ENCODE data around the gene PPT1.
A peak's percentile ranks its signal among the peaks of the same experiment; 100 is the strongest.

PPT1 gene

DNA sequence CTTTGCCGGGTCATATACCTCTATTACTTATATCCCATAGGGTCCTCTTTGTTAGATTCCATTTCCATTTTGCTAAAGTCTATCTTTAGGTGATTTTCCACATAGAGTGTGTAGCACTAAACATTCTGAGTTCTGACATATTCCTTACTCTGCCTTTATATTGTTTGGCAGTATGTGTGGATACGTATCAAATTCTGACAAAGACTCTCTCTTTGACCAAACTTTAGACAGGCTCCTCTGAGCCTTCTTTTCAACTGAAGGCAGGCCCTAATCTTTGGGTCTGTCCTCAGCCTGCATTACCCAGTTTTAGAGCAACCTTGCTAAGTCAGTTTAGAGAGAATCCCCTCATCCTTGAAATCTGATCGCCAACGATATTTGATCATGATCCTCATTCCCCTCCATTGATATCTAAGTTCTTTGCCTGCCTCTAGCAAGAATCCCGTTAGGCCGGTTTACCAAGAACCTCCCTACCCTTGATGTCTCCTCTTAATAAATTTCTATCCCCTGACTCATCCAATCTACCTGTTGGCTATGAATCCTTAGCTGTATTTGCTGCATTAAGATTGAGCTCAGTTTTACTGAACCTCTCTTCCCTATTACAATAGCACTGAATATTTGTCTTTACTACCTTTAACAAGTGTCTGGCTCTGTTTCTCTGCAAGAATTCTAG is 10.4 kb upstream of the PPT1 start:
- no peak overlapping the region for H3K4me3 ChIP-seq (ENCODE audit: low read depth, low read length)
- peak; percentile 74 for DNase-seq (ENCODE audit: low read depth)
- TF ChIP-seq, protein P1, sequence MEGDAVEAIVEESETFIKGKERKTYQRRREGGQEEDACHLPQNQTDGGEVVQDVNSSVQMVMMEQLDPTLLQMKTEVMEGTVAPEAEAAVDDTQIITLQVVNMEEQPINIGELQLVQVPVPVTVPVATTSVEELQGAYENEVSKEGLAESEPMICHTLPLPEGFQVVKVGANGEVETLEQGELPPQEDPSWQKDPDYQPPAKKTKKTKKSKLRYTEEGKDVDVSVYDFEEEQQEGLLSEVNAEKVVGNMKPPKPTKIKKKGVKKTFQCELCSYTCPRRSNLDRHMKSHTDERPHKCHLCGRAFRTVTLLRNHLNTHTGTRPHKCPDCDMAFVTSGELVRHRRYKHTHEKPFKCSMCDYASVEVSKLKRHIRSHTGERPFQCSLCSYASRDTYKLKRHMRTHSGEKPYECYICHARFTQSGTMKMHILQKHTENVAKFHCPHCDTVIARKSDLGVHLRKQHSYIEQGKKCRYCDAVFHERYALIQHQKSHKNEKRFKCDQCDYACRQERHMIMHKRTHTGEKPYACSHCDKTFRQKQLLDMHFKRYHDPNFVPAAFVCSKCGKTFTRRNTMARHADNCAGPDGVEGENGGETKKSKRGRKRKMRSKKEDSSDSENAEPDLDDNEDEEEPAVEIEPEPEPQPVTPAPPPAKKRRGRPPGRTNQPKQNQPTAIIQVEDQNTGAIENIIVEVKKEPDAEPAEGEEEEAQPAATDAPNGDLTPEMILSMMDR (IDR thresholded peaks at IDR 0.05; ENCODE audit: control insufficient read depth, extremely low read depth, insufficient read depth) = no peak

DNA sequence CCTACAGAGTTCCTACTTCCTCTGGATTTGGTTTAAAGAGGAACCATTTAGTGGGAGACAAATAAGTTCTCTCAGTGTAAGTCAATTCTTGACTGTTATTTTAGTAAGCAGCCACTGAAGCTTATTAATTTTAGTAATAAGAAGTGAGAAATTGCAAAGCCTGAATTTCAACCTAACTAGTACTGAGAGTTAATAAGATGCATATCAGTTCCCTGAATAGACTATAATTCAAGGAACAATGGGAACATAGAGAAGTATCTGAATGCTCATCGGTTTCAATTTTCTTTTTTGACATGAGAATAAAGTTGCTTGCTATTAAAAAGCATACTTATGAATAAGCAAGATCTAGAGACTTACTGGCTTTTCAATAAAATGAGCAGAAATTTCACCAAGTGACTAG is 8.0 kb upstream of the PPT1 start:
- no peak for DNase-seq (ENCODE audit: low read depth)
- TF ChIP-seq, protein P1 (IDR thresholded peaks at IDR 0.05; ENCODE audit: control insufficient read depth, extremely low read depth, insufficient read depth) = no peak
- no peak overlapping the region for H3K4me3 ChIP-seq (ENCODE audit: low read depth, low read length)

DNA sequence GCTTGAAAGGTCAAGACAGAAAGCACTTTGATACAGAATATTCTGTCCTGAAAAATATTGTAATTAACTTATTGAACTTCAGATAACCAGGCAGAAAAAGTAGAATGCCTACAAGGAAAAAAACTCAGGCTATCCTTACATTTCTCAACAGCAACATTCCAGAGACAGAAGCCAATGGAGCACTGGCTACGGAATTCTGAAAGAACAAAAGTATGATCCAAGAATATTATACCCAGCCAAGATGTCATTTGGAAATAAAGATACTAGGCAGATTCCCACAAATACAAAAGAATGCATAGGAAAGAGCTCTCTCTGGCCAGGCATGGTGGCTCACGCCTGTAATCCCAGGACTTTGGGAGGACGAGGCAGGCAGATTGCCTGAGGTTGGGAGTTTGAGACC is 5.8 kb upstream of the PPT1 start:
- TF ChIP-seq, protein P1 (IDR thresholded peaks at IDR 0.05; ENCODE audit: control insufficient read depth, extremely low read depth, insufficient read depth) = no peak
- no peak overlapping the region for H3K4me3 ChIP-seq (ENCODE audit: low read depth, low read length)
- DNase-seq (ENCODE audit: low read depth) = no peak

GRCh38 chr1:40102038-40102437 is 5.0 kb upstream of the PPT1 start:
- no peak for DNase-seq (ENCODE audit: low read depth)
- H3K4me3 ChIP-seq (ENCODE audit: low read depth, low read length) = no peak overlapping the region
- TF ChIP-seq, protein P1 (IDR thresholded peaks at IDR 0.05; ENCODE audit: control insufficient read depth, extremely low read depth, insufficient read depth) = no peak

DNA sequence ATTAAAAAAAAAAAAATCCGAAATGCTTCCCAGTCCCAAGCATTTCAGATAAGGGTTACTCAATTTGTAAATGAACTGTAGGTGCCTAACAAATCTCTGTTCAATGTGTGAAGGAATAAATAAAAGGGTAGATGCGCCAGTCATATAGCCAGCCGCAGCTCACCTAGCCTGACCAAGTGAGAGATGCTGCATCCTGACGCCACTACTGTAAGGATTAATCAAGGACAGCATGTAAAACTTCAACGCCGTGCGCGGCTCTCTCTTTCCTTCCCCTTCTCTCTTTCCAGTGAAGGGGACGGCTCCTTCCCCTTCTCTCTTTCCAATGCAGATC is 441 bp downstream of the PPT1 start:
- TF ChIP-seq, protein P1 (IDR thresholded peaks at IDR 0.05; ENCODE audit: control insufficient read depth, extremely low read depth, insufficient read depth) = no peak
- DNase-seq (ENCODE audit: low read depth) = no peak
- H3K4me3 ChIP-seq (ENCODE audit: low read depth, low read length) = peak overlapping the region; percentile 93

DNA sequence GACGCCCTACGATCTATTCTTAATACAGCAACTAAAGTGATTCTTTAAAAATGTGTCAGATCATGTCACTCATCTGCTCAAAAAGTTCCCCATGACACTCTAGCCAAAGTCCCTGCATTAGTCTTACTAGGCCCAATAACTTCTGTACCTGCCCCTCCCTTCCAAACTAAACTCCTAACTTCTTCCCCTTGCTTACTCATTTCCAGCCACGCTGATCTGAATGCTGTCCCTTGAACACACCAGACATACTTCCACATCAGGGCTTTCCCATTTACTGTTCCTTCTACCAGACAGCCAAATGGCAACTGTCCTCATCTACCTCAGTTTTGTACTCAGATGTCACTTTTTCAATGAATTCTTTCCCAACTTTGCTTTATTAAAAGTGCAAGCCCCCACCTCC is 1.2 kb downstream of the PPT1 start:
- no peak overlapping the region for H3K4me3 ChIP-seq (ENCODE audit: low read depth, low read length)
- TF ChIP-seq, protein P1 (IDR thresholded peaks at IDR 0.05; ENCODE audit: control insufficient read depth, extremely low read depth, insufficient read depth) = no peak
- DNase-seq (ENCODE audit: low read depth) = no peak

GRCh38 chr1:40094466-40095110 is 2.5 kb downstream of the PPT1 start:
- TF ChIP-seq, protein P1 (IDR thresholded peaks at IDR 0.05; ENCODE audit: control insufficient read depth, extremely low read depth, insufficient read depth) = no peak
- no peak overlapping the region for H3K4me3 ChIP-seq (ENCODE audit: low read depth, low read length)
- DNase-seq (ENCODE audit: low read depth) = no peak

Data from LNCaP clone FGC (cell line).